ENCODE data around the gene CTSD.

Gene CTSD

GRCh38 chr11:1731451-1732059, 32.2 kb downstream of the CTSD start:
- no peak for DNase-seq (ENCODE audit: low read depth in 2 of 3, low spot score in 1 of 3)

- DNase-seq (ENCODE audit: low read depth in 2 of 3, low spot score in 1 of 3): no peak
Observed at GRCh38 chr11:1730059-1730629, 33.6 kb downstream of the CTSD start.

GRCh38 chr11:1729692-1730011, 34.1 kb downstream of the CTSD start:
- DNase-seq (ENCODE audit: low read depth in 2 of 3, low spot score in 1 of 3): no peak

GRCh38 chr11:1728931-1729691, 34.6 kb downstream of the CTSD start:
- DNase-seq (ENCODE audit: low read depth in 2 of 3, low spot score in 1 of 3): no peak

GRCh38 chr11:1728301-1728700, 35.4 kb downstream of the CTSD start:
- no peak for DNase-seq (ENCODE audit: low read depth in 2 of 3, low spot score in 1 of 3)

- DNase-seq (ENCODE audit: low read depth in 2 of 3, low spot score in 1 of 3): no peak
Observed at GRCh38 chr11:1727861-1728260, 35.9 kb downstream of the CTSD start.

GRCh38 chr11:1727096-1727690, 36.5 kb downstream of the CTSD start:
- no peak for DNase-seq (ENCODE audit: low read depth in 2 of 3, low spot score in 1 of 3)

- no peak for DNase-seq (ENCODE audit: low read depth in 2 of 3, low spot score in 1 of 3)
Observed at GRCh38 chr11:1719781-1720180, 43.9 kb downstream of the CTSD start.

GRCh38 chr11:1718326-1718725, 45.4 kb downstream of the CTSD start:
- DNase-seq (ENCODE audit: low read depth in 2 of 3, low spot score in 1 of 3): no peak

GRCh38 chr11:1717745-1718144, 46.0 kb downstream of the CTSD start:
- DNase-seq (ENCODE audit: low read depth in 2 of 3, low spot score in 1 of 3): no peak

- DNase-seq (ENCODE audit: low read depth in 2 of 3, low spot score in 1 of 3): no peak
Observed at GRCh38 chr11:1714908-1715885, 48.5 kb downstream of the CTSD start.

GRCh38 chr11:1708716-1709115, 55.0 kb downstream of the CTSD start:
- DNase-seq (ENCODE audit: low read depth in 2 of 3, low spot score in 1 of 3): no peak

- DNase-seq (ENCODE audit: low read depth in 2 of 3, low spot score in 1 of 3): no peak
Observed at GRCh38 chr11:1707751-1708150, 56.0 kb downstream of the CTSD start.

- DNase-seq (ENCODE audit: low read depth in 2 of 3, low spot score in 1 of 3): no peak
Observed at GRCh38 chr11:1706634-1707400, 56.9 kb downstream of the CTSD start.

- DNase-seq (ENCODE audit: low read depth in 2 of 3, low spot score in 1 of 3): no peak
Observed at GRCh38 chr11:1705126-1706052, 58.3 kb downstream of the CTSD start.

GRCh38 chr11:1703146-1703545, 60.6 kb downstream of the CTSD start:
- DNase-seq (ENCODE audit: low read depth in 2 of 3, low spot score in 1 of 3): no peak
